Endothelial cell of umbilical vein (primary cell): Measurements from ENCODE around the gene MSH3. TPM values are rescaled to one million over a fixed set of nuclear protein-coding genes. Genes with fewer than 3 reads are reported as not detected.

Experiments
- BruUV-seq: library from RNA; stranded (reverse); fragments of 400-500 nt; replicated peaks from 2 replicates; lab custom pipeline; 2021; lab: Mats Ljungman, UMichigan
- CTCF ChIA-PET: fragments of 300-600, 350-600 bp; sonication (Branson Sonifier 250); formaldehyde crosslinking; loops from one replicate; lab custom pipeline; 2021; ENCODE audit warnings: antibody characterized with exemption, inconsistent platforms; lab: Charles Lee
- POLR2A ChIA-PET: fragments of 300-600, 350-600 bp; sonication (Branson Sonifier 250); formaldehyde crosslinking; loops from one replicate; lab custom pipeline; 2021; ENCODE audit warnings: antibody characterized with exemption, inconsistent platforms; lab: Charles Lee
- DNase-seq: peaks from one replicate; pipeline ENCODE4 v3.0.0-alpha.2; 2011; ENCODE audit warnings: low read depth, low spot score
- FAIRE-seq: peaks from 2 replicates; lab custom pipeline; 2011; peaks lifted over from hg19 to GRCh38; lab: Jason Lieb, UNC
- H2AFZ ChIP-seq: 2 replicates; pipeline ENCODE4 v1.6.0; 2012; ENCODE audit warnings: low read depth, low read length, control low read depth, inconsistent platforms
- H3K27ac ChIP-seq: 2 replicates; pipeline ENCODE4 v1.5.1; 2011; ENCODE audit warnings: low read depth, mild to moderate bottlenecking, control low read depth, low read length, moderate library complexity; ENCODE audit not compliant: insufficient read depth
- H3K27me3 ChIP-seq, 2 experiments: 2 replicates each; pipeline versions ENCODE4 v1.6.0 to v1.6.1; 2011; ENCODE audit warnings: low read length in 2 of 2, mixed read lengths in 1 of 2; ENCODE audit not compliant: control insufficient read depth in 2 of 2, insufficient read depth in 2 of 2
- H3K36me3 ChIP-seq, 2 experiments: 2 replicates in 1 of 2; 3 replicates in 1 of 2; pipeline ENCODE4 v1.5.1; 2011; ENCODE audit warnings: low read length in 2 of 2, mild to moderate bottlenecking in 1 of 2, moderate library complexity in 1 of 2; ENCODE audit not compliant: control insufficient read depth in 2 of 2, insufficient read depth in 2 of 2; ENCODE audit errors: extremely low read depth in 1 of 2
- H3K4me1 ChIP-seq: 3 replicates; pipeline ENCODE4 v1.5.1; 2011; ENCODE audit warnings: mild to moderate bottlenecking, low read length; ENCODE audit not compliant: control insufficient read depth, insufficient read depth; ENCODE audit errors: extremely low read depth
- H3K4me2 ChIP-seq: 2 replicates; pipeline ENCODE4 v1.6.1; 2011; ENCODE audit warnings: low read length, control low read depth, mixed read lengths; ENCODE audit not compliant: insufficient read depth
- H3K4me3 ChIP-seq, 3 experiments: fragments of 200-600 bp in 1 of 3; sonication (generic), shearing (Covaris generic) in 1 of 3; replicated peaks in 1 of 3; 2 replicates each; pipeline ENCODE4 v1.5.1; 2011 to 2016; ENCODE audit warnings: control low read depth in 3 of 3, low read length in 3 of 3, mild to moderate bottlenecking in 2 of 3, inconsistent platforms in 1 of 3, low read depth in 1 of 3, moderate library complexity in 1 of 3; ENCODE audit not compliant: insufficient read depth in 1 of 3
- H3K79me2 ChIP-seq: 2 replicates; pipeline ENCODE4 v1.6.0; 2012; ENCODE audit warnings: low read length, inconsistent platforms; ENCODE audit not compliant: control insufficient read depth, insufficient read depth
- H3K9ac ChIP-seq: replicated peaks from 2 replicates; pipeline ENCODE3; 2011; ENCODE audit warnings: low read length, control low read depth; ENCODE audit not compliant: insufficient read depth; ENCODE audit errors: extremely low read depth
- H3K9me1 ChIP-seq: replicated peaks from 3 replicates; pipeline ENCODE4 v1.6.0; 2011; ENCODE audit warnings: mild to moderate bottlenecking, low read length; ENCODE audit not compliant: control insufficient read depth, insufficient read depth; ENCODE audit errors: extremely low read depth
- H3K9me3 ChIP-seq: replicated peaks from 2 replicates; pipeline ENCODE4 v1.5.1; 2012; ENCODE audit warnings: low read length, inconsistent platforms; ENCODE audit not compliant: control insufficient read depth, insufficient read depth
- H4K20me1 ChIP-seq: replicated peaks from 2 replicates; pipeline ENCODE3; 2011; ENCODE audit warnings: mild to moderate bottlenecking, low read length; ENCODE audit not compliant: control insufficient read depth, insufficient read depth; ENCODE audit errors: extremely low read depth
- CTCF ChIP-seq, 2 donors: IDR thresholded peaks; 1 replicate in 1 of 2; 2 replicates in 1 of 2; pipeline ENCODE4 v1.5.1; 2011; ENCODE audit warnings: low read length in 2 of 2, mild to moderate bottlenecking in 2 of 2, moderate library complexity in 2 of 2, control low read depth in 1 of 2, inconsistent platforms in 1 of 2, low read depth in 1 of 2; ENCODE audit not compliant: insufficient read depth in 1 of 2; ENCODE audit errors: extremely low read depth in 1 of 2
- EZH2 ChIP-seq: IDR thresholded peaks from 2 replicates; pipeline ENCODE4 v1.6.1; 2012; ENCODE audit warnings: borderline replicate concordance, low read depth, mild to moderate bottlenecking, moderate library complexity, low read length, inconsistent platforms; ENCODE audit not compliant: severe bottlenecking
- FOS ChIP-seq: IDR thresholded peaks from 2 replicates; pipeline ENCODE4 v1.6.1; 2011; ENCODE audit warnings: mild to moderate bottlenecking, low read length, moderate library complexity, borderline replicate concordance; ENCODE audit not compliant: insufficient read depth
- GATA2 ChIP-seq: IDR thresholded peaks from 2 replicates; pipeline ENCODE4 v1.7.0; 2011; ENCODE audit warnings: low read depth, mild to moderate bottlenecking, moderate library complexity, mixed read lengths, low read length; ENCODE audit not compliant: insufficient read length, insufficient read depth
- JUN ChIP-seq: IDR thresholded peaks from 2 replicates; pipeline ENCODE4 v1.6.1; 2011; ENCODE audit warnings: borderline replicate concordance, low read depth; ENCODE audit not compliant: insufficient read length, insufficient read depth
- MYC ChIP-seq: IDR thresholded peaks from one replicate; pipeline ENCODE4 v1.6.1; 2011; ENCODE audit warnings: mild to moderate bottlenecking, low read depth, low read length
- POLR2A ChIP-seq: IDR thresholded peaks from 2 replicates; pipeline ENCODE4 v1.6.1; 2012; ENCODE audit warnings: low read depth, mild to moderate bottlenecking, control low read depth, low read length
- POLR2AphosphoS5 ChIP-seq: IDR thresholded peaks from 2 replicates; pipeline ENCODE4 v1.6.1; 2012; ENCODE audit warnings: low read depth, mild to moderate bottlenecking, control low read depth, low read length, moderate library complexity; ENCODE audit not compliant: insufficient read depth
- dilution Hi-C: fragments of 300-500 bp; cut with MboI; formaldehyde crosslinking; loops from one replicate; pipeline ENCODE4 v1.15.0; 2019; ENCODE audit warnings: low sequenced_read_pairs; ENCODE audit not compliant: extremely low pct_ligation_motif_present
- intact Hi-C: fragments of 100-400 bp; cut with micrococcal nuclease; formaldehyde crosslinking; loops from one replicate; pipeline ENCODE4 v1.10.0; 2022
- polyA plus RNA-seq, 4 experiments: library from polyadenylated mRNA; depleted of rRNA in 3 of 4; stranded (reverse) in 3 of 4; unstranded in 1 of 4; fragments of >200 nt; gene quantifications; 2 replicates each; pipeline versions ENCODE4 v1.2.1 to v1.2.3, GENCODE V29; 2011 to 2012; ENCODE audit warnings: missing spikeins in 1 of 4
- total RNA-seq: library from RNA; stranded (reverse); gene quantifications from 2 replicates; pipeline ENCODE4 v1.2.3, GENCODE V29; 2021
- TF ChIP-seq, protein P1 (sequence below): IDR thresholded peaks from 2 replicates; pipeline ENCODE4 v1.6.1; 2011; ENCODE audit not compliant: insufficient read depth, insufficient read length

Gene MSH3
- total and polyA plus RNA-seq, 2 donors (not counting 3 experiments of a cell fraction or from before 2014, with no cell fraction given): 2.0 to 13.0 TPM

GRCh38 chr5:80884929-80885328 lies 230.5 kb downstream of the MSH3 start:
- dilution Hi-C loops: no loop called here
- CTCF ChIA-PET: no interaction called here
- H3K4me3 ChIP-seq: no peak overlapping the region
- H3K9me3 ChIP-seq: no peaks in the 10 kb centered on the region
- H3K27me3 ChIP-seq: no peaks in the 10 kb centered on the region
- no peaks in the 10 kb centered on the region for H4K20me1 ChIP-seq
- no peak overlapping the region for H3K9ac ChIP-seq
- H3K27ac ChIP-seq: no peak overlapping the region
- H3K79me2 ChIP-seq: no peaks in the 10 kb centered on the region
- FAIRE-seq: no peak
- no peaks in the 10 kb centered on the region for H3K4me1 ChIP-seq
- TF ChIP-seq, protein P1, sequence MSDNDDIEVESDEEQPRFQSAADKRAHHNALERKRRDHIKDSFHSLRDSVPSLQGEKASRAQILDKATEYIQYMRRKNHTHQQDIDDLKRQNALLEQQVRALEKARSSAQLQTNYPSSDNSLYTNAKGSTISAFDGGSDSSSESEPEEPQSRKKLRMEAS: no peak
- TF ChIP-seq JUN (no peak), CTCF (IDR thresholded peaks at IDR 0.05; ENCODE audit: extremely low read depth in 1 of 2, insufficient read depth in 1 of 2, low read depth in 1 of 2, low read length in 2 of 2) (no peak), GATA2 (no peak), POLR2A (no peak), EZH2 (no peak), POLR2AphosphoS5 (no peak), MYC (no peak), FOS (no peak)
- POLR2A ChIA-PET: no interaction called here
- H3K4me2 ChIP-seq: no peak overlapping the region
- no peaks in the 10 kb centered on the region for H3K36me3 ChIP-seq
- DNase-seq: no peak
- no TSS peak for BruUV-seq
- intact Hi-C loops: no loop called here
- no peak overlapping the region for H2AFZ ChIP-seq
- H3K9me1 ChIP-seq: no peaks in the 10 kb centered on the region
